Activated CD8-positive, alpha-beta memory T cell treated with anti-CD3 and anti-CD28 coated beads for 48 hours (primary cell): ENCODE measurements around the gene C1orf105.

Source experiments
- DNase-seq, 3 experiments: peaks; one replicate each; pipeline ENCODE4 v3.0.0-alpha.2; 2020; ENCODE audit warnings: low read depth in 2 of 3, low spot score in 2 of 3

C1orf105 gene

DNA sequence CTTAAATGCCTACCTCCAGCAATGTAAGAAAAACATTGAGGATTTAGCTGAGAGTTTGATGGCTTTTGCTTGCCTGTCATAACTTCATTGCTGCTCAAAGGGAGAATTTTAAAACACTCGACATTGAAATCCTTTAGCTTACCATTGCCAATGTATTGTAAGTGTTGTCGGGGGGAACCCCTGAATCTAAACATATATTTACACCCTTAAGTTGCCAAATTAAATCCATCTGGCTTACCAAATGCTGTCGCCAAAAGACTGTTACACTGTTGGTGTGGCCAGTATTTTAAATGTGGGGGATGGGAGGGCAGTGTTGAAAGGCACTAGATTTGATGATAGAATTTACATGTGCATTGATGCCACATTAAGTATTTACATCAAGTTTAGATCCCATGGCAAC lies 24.9 kb upstream of the C1orf105 start:
- DNase-seq = no peak

DNA sequence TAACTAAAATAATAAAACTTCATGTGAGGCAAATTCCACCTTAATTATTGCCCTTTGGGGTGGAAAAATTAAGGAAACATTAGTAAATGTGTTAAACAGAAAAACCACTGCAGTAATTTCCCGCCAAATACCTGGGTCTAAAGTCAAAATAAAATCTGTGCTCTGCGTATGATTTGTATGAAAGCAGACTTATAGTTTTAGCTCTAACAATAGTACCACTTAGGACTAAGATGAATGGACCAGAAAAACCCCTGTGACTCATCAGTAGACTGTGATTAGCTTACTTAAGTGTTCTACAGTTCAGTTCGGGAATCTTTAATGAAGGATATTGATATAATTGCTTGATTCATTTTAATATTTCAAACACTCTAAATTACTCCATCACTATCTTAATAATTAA lies 23.3 kb upstream of the C1orf105 start:
- no peak for DNase-seq

DNA sequence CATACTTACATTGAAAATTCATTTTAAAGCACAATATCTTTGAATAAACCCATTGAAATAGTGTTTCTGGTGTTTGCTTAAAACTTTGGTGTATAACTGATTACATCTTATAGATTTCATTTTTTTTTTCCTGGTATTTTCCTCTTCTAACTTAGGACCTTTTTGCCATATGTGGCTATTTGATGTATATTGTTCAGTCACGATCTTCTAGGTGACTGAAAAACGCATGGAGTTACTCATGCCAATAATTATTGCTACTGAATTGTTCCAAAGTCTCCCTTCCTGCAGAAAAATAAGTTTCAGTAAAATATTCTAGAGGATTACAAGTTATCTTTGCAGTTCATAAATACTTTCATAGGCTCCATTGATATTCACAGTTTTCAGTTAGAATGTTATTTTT lies 22.9 kb upstream of the C1orf105 start:
- no peak for DNase-seq

DNA sequence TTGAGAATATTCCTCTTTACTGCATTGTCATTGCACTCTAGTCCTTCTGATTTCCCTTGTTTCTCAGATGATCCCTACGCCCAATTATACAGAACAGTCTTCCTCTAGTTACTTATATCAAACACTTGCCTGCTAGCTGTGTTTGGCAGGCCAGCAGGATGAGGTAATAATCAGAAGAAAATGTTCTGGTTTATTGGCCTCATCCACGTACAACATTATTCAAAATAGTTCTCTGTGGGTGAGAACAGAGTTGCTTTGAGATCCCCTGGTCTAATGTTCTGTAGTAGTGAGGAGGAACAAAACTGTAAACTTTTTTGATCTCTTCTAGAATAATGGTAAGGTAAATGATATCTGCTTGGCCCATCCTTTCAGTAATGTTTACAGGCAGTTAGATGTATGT lies 22.3 kb upstream of the C1orf105 start:
- no peak for DNase-seq

DNA sequence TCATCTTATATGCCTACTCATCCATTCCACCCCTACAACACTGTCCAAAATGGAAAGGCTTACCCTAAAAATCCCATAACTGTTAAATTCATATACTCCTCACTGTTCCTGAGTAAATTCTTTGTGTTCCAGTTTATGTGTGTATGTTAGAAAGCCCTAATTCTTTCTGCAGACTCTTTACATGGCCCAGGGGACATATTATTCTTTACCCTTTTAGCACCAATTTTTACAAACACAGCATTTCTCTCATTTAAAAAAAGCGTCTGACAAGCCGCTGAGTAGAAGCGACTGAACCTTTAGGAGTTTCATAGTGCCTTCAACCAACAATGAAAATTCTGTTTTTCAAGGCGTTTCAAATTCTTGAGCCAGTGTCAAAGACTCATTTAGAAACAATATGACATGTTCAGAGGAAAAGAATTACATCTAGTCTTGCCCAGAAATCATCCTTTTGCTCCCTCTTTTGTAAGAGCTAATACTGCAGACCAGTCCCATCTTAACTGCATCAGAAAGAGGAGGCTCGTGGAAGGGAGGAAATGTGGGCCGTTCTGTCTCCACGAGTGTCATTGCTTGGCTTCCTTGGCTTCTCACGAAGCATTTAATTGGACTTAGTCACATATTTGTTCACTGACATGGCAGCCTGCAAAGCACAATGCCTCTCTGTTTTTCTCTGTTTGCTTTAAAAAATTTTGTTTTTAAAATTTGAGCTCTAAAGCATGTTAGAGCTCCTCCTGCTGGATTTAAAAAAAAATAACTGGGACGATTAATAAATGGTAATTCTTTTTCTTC lies 21.3 kb upstream of the C1orf105 start:
- DNase-seq = no peak

DNA sequence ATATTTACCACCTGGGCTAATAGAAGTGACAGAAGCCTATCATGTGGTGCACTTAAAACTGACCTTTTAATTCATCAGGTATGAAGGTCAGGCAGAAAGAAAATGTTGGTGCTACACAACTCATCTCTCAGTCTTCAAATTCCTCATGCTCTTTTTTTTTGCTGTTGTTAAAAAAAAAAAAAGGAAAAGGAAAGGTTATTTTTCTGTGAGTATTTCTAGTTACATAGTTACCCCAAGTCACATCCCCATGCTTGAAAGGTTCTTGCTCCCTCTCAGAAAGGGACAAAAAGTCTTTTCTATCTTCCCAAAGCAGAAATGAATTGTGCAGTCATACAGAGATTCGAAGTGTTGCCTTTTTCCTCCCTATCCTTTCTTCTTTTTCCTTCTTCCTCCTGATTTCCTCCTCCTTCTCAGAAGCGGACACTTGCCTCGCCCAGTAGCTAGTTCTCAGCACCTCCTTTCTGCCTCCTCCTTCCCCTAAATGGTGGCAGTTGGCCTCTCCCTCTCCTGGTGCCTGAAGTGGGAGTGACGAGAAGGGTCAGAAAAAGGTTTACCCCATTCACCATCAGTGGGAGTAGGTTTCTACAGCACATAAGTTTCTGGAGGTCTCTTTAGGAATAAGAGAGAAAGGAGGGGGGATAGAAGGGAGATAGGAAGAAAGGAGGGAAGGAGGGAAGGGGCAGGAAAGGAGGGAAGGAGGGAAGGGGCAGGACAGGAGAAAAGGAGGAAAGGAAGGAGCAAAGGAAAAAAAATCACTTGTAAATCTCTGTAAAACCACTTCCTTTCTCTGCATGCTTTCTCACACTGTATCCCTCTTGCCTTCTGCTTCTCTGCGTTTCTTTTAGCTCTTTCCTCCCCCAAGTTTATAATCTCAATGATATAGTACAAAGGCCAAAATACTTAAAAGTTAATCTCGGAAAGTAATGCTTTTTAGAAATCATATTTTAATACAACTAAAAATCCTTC lies 20.4 kb upstream of the C1orf105 start:
- DNase-seq = no peak

DNA sequence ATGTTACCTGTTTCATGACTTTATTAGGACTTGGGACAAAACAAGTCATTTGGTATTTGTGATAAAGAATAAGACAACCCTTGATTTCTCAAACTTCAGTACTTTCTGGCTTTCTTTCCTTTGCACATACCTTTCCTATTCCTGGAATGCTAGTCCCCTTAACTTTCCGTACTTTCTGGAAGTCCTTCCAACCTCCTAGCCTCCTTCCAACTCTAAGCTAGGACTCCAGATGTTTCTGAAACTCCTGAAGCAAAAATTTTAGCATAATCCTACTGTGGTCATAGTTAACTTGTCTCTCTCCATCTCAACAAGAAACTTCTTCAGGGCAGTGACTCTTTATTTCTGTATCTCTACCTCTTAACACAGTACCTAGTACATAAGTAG lies 19.8 kb upstream of the C1orf105 start:
- DNase-seq = no peak

DNA sequence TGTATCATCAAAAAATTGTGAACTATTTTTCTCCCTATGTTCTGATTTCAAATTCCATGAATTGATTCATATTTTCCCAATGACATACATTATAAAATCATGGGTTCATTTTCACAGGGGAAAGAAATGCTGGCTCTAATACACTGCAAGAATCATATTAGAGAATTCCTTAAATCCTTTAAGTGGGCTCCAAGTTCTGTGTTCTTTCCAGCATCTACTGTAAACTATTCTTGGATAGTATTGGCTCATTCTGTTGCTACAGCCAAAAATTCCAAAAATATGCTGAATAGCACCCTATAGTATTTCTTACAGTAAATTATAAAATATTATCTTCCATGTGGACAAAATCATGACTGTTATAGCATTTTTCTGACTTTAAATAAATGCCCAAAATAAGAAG lies 19.0 kb upstream of the C1orf105 start:
- no peak for DNase-seq

DNA sequence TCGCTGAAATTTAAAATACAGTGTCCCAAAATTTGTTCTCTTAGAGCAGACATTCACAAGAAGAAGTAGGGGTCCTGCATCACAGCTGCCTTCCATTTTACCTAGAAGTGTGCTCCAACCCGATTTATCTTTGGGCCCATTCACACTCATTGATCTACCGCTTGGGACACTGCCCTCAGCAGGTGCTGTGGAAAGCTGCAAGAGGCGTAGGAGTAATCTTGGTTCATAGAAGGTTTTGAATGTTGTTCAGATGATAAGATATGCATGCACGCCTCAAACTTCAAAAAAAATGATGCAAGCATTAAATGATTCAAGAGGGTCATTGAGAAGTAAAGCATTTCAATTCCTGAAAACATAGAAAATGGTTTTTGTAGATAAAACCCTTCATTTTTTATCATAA lies 18.6 kb upstream of the C1orf105 start:
- no peak for DNase-seq

DNA sequence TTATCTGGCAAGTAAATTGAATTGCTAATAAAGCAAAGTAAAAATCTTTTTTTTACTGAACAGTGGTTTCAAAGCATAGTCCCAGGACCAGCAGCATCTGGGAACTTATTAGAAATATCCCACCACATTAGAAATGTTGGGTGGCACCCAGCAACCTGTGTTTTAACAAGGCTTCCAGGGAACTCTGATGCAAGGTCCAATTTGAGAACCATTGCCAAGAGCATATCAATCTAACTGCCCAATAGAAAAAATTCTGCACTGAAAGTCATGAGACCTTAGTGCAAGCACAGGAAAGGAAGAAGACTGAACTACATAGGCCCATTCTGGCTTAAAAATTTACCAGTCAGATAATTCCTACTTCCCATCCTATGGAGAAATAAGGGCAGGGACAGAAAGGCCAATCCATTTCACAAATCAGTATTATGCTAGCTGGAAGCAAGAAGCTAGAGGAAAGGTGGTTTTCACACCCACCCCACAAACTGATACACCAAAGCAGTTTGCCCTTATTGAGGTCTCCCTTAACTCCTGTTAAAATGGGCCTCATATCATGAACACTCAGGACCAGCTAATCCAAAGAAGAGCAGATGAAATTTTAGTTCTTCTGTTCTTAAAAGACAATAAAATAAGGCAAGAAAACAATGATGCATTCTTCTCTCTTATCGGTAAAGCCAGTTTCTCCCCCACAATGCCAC lies 17.5 kb upstream of the C1orf105 start:
- no peak for DNase-seq

DNA sequence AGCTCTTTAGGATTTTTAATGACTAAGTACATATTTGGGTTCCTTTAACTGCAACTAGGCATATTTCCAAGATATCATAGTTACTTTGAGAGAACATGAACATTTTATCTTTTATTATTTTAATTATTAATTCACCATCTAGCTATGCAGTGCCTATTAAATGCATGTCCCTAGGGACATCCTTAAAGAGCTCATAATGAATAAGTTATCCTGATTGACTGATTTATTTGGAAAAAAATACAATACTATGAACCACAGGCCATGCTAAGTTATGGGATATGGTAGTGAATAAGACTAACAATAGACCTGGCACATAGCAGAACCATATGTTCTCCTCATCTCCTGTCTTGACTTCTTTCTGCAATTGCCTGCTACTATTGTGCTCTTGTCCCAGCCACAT lies 16.4 kb upstream of the C1orf105 start:
- DNase-seq = no peak

DNA sequence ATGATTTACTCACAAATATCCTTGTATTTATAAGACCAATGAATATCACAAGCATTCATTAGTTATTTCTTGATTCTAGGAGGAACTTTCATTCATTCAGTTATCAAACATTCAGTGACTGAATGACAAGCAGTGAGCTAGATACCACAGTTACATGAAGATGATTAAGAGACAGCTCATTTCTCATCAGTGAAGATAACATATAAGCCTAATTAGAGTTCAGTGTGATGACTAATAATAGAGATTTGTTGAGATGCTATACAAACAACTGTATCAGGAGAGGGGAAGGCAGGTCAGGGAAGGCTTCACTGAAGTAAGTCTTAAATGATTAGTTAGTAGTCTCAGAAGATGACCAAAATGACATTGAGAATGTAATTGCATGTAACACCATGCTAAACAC lies 14.6 kb upstream of the C1orf105 start:
- DNase-seq = no peak

DNA sequence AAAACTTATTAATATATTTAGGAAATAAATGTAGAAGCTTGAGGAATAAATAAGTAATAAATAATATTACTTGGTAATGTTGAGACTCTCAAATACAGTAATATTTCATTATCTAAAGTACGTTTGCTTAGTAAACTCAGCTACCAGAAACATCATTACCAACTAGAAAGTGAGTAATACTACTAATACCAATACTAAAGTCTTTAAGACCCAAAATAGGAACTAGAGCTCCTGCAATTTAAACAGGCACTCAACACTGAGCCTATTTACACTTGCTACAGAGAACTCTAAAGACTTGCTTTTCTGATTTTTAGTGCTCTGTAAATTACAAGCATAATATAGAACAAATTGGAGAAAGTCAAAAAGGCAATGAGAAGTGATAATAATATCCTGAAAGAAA lies 13.5 kb upstream of the C1orf105 start:
- DNase-seq = no peak

DNA sequence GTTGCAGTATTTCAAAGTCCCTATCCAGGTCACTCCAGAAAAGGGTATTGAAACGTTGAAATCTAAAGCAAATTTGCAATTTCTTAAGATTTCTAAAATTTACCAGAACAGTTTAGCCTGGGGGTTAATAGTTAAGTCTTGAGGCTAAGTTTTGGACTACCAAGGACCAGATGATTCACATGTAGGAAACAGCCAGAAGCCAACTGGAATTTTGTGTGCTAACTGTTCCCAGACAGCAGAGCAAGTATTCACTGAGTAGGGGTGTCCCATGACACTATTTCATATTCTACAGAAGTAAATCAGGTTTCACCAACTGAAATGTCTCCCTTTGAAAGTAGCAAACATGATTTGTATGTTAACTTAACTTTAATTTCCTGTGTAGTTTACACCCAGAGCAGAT lies 11.5 kb upstream of the C1orf105 start:
- DNase-seq = no peak

DNA sequence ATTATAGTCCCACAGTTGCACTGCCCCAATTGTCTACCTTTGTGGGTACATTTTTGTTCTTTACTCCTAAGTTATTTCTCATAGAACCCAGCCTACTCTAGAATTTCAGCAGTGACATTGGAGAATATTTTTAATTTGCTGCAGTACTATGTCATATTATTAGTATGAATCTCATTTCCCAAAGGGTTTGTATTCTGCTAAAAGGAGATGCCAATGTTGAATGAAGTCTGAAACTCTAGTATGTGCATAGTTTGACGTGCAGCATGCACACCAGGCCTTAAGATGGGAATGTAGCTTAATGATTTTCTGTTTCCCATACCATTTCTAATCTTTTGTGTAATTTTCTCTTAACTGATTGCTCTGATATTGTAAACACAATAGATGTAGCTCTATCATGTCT lies 10.5 kb upstream of the C1orf105 start:
- no peak for DNase-seq

DNA sequence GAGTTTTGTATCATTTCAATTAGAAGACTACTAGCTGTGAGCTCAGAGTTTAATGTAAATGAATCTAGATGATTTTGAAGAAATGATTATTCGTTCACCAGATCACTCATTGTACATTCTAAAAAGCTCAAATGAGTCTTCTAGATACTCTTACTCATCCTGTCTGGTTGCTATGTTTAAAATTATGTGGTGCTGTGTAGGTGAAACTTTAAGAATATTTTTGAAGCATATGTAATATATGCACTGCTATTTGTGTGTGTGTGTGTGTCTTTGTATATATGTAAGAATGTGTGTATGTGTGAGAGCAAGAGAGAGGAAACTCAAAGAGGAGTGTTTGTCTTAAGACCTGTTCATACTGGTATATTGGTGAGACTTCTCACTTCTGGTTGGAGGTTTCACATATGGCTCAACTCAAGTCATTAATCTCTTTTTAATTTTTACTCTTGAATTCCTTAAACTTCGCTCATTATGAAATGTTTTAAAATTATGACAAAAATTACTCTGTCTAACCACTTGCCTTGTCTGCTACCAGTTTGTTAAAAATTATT lies 8.6 kb upstream of the C1orf105 start:
- DNase-seq = no peak

DNA sequence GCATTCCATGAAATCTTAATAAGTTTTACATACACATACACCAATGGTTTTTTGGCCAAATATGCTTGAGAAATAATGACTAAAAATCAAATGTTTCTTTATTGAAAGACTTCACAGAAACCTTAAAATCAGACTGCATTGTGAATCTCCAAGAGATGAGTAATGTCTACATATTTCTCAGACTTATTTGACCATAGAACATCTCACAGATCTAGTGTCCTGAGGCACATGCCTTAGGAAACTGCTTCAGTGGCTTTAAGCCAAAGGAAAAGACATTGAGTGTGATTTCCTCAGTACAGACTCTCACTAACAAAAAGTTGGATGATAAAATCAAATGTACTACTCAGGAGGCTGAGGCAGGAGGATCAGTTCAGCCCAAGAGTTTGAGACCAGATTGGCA lies 6.2 kb upstream of the C1orf105 start:
- no peak for DNase-seq

DNA sequence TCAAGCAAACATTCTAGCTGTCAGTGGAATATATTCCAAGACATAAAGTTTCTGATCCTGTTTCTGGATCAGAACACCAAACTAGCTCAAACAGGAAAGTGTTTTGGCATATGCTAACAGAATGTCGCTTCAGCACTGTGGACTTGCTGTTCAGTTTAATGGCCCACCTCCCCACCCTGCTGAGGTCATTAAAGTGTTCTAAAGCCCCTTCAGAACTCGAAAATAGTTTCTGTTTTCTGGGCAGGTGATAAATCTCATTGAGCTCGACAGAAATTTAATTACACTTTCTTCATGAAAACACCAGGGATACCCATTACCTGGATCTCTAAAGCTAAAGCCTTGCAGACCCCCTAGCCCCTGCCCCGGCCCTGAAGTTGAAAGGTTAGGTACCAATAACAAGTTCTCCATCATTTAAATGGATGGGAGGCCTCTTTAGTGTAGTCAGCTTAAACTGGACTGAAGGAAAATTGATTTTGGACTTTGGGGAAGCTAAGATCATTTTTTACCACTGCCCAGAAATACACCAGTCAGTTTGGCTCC lies 3.9 kb upstream of the C1orf105 start:
- DNase-seq = no peak

DNA sequence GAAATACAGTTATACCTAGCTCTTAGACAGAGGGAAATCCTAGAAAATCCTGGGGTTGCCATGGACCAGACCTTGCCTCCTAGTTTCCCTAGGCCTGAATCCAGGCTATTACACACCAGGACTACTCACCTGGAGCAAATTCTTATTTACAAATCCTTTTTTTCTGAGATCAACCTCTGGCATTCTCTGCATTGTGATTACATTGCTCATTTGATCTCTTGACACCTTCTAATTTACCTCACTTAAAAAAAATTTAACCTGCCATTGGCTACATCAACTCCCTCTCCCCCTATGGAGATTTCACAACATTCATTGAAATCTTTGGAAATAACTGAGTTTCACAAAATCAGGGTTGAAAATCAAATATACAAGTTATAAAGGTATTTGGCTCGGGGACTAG lies 2.9 kb upstream of the C1orf105 start:
- no peak for DNase-seq

DNA sequence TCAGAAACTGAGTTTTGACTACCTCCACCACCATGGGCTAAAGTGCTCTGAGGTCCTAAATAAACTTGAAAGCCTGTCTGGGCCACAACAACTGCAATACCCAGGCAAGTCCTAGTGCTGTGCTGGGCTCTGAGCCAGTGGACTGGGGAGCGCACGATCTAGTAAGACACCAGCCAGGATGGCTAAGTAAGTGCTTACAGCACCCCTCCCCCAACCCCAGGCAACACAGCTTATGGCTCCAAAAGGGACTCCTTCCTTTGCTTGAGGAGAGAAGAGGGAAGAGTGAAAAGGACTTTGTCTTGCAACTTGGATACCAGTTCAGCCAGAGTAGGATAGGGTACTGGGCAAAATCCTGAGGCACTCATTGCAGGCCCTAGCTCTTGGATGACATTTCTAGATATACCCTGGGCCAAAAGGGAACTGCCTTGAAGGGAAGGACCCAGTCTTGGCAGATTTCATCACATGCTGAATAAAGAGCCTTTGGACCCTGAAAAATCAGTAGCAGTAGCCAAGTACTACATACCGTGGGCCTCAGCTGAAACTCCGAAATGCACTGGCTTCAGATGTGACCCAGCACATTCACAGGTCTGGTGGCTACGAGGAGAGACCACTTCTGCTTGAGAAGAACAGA lies 1.6 kb downstream of the C1orf105 start:
- DNase-seq = no peak

DNA sequence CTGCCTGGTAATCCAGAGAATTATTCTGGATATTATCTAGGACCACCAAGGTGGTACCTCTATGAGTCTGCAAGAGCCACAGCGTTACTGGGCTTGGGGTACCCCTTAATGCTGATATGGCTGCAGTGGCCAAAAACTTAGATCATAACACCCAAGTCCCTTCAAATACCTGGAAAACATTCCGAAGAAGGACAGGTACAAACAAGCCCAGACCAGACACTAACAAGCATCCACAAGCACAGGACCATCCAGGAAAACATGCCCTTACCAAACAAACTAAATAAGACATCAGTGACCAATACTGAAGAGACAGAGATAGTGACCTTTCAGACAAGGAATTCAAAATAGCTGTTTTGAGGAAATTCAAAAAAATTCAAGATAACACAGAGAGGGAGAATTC lies 2.9 kb downstream of the C1orf105 start:
- no peak for DNase-seq
